Measurements from ENCODE around the gene CCDC8. TPM values are rescaled to one million over a fixed set of nuclear protein-coding genes. Genes with fewer than 3 reads are reported as not detected.

The CCDC8 gene
- total and polyA plus RNA-seq, 3 donors from 2014 or later: 20.1 to 33.8 (median 23.3) TPM

DNA sequence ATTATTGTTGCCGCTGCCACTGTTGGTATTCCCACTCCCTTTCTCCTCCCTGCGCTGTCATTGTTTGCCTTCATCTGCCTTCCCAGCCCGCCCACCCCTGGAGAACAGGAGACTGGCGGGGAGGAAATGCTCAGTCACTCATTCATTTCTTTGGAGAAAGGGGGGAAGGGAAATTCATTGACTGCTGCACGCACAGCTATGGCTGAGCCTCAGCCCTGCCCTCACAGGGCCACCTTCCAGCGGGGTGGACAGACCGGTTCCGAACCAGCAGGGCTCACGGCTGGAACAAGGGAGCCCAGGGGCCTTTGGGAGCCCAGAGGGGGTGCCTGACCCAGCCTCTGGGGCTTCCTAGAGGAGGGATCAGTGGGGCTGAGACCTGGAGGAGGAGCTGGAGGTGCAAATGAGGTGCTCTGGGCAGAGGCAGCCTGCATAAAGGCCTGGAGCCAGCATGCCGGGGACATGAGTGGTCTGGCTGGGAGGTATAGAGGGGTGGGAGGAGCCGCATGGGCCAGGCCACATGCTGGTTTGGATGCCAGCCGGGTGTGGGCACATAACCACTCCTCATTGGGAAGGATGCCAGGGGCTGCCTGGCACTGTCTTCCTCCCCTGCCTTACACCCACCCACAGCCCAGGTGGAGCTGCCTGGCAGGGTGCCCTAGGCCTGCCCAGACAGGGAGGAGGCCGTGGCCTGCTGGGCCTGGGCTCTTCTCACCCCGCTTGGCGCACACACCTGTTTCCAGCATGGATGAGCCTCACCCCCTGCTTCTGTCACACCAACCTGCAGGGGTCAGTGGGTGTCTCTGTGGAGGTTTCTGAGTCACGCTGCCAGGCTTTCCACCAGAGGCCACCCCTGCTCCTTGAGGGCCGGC is 39.6 kb downstream of the CCDC8 start:
- Histone ChIP-seq H3K4me3 (no peak overlapping the region), H3K27ac (no peak overlapping the region), H3K27me3 (no peaks in the 10 kb centered on the region), H3K4me1 (peaks cover 11% of the 10 kb centered on the region), H3K9me3 (no peaks in the 10 kb centered on the region), H3K36me3 (ENCODE audit: low read depth, missing control alignments) (no peaks in the 10 kb centered on the region)
- TF ChIP-seq POLR2A (IDR thresholded peaks at IDR 0.05): no peak
- TF ChIP-seq, protein P1, sequence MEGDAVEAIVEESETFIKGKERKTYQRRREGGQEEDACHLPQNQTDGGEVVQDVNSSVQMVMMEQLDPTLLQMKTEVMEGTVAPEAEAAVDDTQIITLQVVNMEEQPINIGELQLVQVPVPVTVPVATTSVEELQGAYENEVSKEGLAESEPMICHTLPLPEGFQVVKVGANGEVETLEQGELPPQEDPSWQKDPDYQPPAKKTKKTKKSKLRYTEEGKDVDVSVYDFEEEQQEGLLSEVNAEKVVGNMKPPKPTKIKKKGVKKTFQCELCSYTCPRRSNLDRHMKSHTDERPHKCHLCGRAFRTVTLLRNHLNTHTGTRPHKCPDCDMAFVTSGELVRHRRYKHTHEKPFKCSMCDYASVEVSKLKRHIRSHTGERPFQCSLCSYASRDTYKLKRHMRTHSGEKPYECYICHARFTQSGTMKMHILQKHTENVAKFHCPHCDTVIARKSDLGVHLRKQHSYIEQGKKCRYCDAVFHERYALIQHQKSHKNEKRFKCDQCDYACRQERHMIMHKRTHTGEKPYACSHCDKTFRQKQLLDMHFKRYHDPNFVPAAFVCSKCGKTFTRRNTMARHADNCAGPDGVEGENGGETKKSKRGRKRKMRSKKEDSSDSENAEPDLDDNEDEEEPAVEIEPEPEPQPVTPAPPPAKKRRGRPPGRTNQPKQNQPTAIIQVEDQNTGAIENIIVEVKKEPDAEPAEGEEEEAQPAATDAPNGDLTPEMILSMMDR (IDR thresholded peaks at IDR 0.05): no peak
- intact Hi-C loops (cut with DNase I; ENCODE audit: low total_unique reads): no loop called here
- DNase-seq: no peak
- WGBS, 2 donors: 62 to 63% methylated on average over 13 to 17 of the region's 17 CpGs

DNA sequence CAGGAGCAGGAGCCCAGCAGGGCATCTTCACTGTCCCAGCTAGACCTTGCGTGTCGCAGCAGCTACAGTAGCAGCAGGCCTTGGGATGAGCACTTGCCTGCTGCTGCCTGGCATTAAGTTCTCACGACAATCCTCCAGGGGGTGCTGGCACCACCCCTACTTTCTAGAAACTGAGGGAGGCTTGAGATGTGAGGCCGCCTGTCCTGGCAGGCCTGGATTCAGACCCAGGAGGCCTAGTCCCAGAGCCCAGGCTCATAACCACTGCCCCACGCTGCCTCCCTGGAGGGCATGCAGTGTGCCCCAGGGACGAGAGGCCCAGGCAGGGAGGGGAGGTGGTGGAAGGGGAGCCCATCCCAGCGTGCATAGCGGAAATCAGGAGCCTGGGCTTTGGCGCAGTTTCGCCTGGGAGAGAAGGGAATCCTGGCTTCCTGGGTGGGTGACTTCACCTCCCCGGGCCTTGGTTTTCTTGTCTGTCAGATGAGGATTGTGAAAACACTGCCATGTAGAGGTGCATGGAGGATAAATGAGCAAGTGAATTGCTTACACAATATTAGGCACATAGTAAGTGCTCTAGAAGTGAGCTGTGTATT is 40.4 kb downstream of the CCDC8 start:
- 75 to 83% methylated on average over 6 to 11 of the region's 11 CpGs for WGBS, 2 donors
- H3K27me3 ChIP-seq: no peaks in the 10 kb centered on the region
- no peak for TF ChIP-seq POLR2A (IDR thresholded peaks at IDR 0.05)
- TF ChIP-seq, protein P1 (IDR thresholded peaks at IDR 0.05): no peak
- no peaks in the 10 kb centered on the region for H3K9me3 ChIP-seq
- H3K4me1 ChIP-seq: peaks cover 11% of the 10 kb centered on the region
- H3K4me3 ChIP-seq: no peak overlapping the region
- no peak overlapping the region for H3K27ac ChIP-seq
- no peaks in the 10 kb centered on the region for H3K36me3 ChIP-seq (ENCODE audit: low read depth, missing control alignments)
- intact Hi-C loops (cut with DNase I; ENCODE audit: low total_unique reads): no loop called here
- no peak for DNase-seq

DNA sequence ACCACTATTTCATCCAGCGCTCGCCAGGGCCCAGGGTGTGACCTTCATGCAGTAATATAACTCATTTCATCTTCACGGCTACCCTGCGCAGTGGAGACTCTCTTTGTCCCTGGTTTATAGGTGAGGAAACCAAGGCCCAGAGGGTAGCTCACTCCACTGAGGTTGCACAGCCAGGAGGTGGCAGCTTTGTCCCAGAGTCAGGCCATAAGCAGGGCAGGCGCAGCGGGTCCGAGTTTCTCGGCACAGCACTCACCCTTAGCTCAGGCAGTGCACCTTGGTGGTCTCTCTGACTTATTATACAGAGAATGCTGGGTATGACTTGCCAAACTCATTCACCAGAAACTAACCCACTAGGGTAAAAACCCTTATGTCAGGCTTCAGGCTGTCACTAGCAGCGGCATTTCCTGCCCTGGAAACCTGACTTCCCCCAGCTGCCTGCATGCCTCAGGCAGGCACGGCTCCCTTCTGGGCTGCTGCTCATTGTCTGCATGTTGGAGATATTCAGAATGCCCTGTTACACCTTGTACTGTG is 41.9 kb downstream of the CCDC8 start:
- Histone ChIP-seq H3K36me3 (ENCODE audit: low read depth, missing control alignments) (no peaks in the 10 kb centered on the region), H3K4me3 (no peak overlapping the region), H3K27me3 (no peaks in the 10 kb centered on the region), H3K27ac (no peak overlapping the region), H3K4me1 (peaks cover 4% of the 10 kb centered on the region), H3K9me3 (no peaks in the 10 kb centered on the region)
- WGBS, 2 donors: 85 to 94% methylated on average over 8 to 10 of the region's 10 CpGs
- intact Hi-C loops (cut with DNase I; ENCODE audit: low total_unique reads): no loop called here
- DNase-seq: no peak
- TF ChIP-seq POLR2A (IDR thresholded peaks at IDR 0.05): no peak
- TF ChIP-seq, protein P1 (IDR thresholded peaks at IDR 0.05): no peak

DNA sequence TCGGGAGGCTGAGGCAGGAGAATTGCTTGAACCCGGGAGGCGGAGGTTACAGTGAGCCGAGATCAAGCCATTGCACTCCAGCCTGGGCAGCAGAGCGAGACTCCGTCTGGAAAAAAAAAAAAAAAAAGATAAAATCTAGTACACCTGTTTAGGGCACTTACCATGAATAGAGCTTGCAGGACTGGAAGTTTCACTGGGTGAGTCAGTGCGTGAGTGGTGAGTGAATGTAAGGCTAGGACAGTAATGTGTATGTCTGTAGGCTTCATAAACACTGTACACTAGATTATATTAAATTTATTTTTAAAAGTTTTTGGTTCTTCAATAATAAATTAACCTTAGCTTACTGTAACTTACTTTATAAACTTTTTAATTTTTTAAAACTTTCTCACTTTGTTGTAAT is 43.5 kb downstream of the CCDC8 start:
- DNase-seq: no peak
- H3K4me1 ChIP-seq: peaks cover 4% of the 10 kb centered on the region
- H3K36me3 ChIP-seq (ENCODE audit: low read depth, missing control alignments): no peaks in the 10 kb centered on the region
- TF ChIP-seq, protein P1 (IDR thresholded peaks at IDR 0.05): no peak
- TF ChIP-seq POLR2A (IDR thresholded peaks at IDR 0.05): no peak
- H3K27ac ChIP-seq: no peak overlapping the region
- no peak overlapping the region for H3K4me3 ChIP-seq
- WGBS, 2 donors: 93 to 94% methylated on average over 7 of the region's 7 CpGs
- no peaks in the 10 kb centered on the region for H3K27me3 ChIP-seq
- no peaks in the 10 kb centered on the region for H3K9me3 ChIP-seq
- intact Hi-C loops (cut with DNase I; ENCODE audit: low total_unique reads): no loop called here
